Endometrium (tissue), 2 donors: Measurements from ENCODE around the gene LRRC17.

Experiments used
- FAIRE-seq: peaks from 2 replicates; lab custom pipeline; 2012; peaks lifted over from hg19 to GRCh38; lab: Jason Lieb, UNC
- donor health status: control.
- donor health status: control.

LRRC17 gene

DNA sequence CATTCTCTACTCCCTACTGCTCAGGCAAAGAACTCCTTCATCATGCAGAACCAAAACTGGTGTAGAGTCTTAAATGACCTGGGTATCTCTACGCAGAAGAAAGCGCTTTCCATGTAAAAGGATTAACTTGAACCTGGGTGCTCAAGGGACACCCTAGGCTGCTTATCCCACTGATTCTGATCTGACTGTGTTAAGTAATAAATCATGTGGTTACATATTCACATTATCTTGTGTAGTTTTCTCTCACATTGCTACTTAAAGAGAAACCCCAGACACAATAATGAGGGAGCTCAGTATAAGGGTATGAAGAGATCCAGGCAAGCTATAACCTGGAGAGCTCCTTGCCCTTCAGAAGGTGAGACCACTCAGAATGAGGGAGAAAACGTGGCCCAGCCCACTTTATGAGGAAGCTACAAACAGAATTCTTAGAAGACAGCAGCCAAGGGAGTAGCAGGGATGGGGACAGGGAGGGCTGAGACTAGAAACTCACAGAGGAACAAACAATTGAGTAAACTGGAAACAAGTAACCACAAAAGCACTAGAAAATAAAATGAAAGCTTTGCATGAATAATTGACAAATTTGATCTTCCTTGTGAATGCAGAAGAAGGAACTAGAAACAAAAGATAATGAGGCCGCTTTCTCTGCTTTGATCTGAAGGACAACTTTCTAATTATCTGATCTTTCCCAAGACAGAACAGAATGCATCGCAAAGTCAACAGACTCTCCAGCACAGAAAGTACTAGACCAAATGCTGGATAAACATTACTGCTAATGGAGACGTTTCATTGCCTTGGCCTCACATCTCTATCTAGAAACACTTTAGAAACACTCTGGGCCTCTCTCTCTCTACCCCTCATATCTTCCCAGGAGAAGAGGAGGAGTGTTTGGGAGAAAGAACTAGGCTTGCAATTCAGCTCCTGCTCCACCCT, 76.1 kb downstream of the LRRC17 start:
- FAIRE-seq = no peak

DNA sequence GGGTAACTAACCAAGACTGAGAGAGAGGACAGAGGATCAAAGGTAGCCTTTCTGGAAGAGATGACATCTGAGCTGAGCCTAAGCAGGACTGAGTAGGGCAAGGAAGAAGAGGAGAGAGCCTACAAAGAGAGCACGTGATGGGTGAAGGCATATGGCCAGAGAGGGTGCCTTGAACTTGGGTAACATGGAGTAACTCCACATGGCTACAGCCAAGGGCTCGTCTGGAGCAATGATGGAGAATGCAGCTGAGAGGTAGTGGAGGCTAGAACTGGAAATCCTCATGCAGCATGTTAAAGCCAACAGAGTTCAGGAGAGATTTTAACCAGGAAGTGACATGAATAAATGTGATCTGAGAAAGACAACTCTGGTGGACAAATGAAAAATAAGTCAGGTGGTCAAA, 77.8 kb downstream of the LRRC17 start:
- no peak for FAIRE-seq

DNA sequence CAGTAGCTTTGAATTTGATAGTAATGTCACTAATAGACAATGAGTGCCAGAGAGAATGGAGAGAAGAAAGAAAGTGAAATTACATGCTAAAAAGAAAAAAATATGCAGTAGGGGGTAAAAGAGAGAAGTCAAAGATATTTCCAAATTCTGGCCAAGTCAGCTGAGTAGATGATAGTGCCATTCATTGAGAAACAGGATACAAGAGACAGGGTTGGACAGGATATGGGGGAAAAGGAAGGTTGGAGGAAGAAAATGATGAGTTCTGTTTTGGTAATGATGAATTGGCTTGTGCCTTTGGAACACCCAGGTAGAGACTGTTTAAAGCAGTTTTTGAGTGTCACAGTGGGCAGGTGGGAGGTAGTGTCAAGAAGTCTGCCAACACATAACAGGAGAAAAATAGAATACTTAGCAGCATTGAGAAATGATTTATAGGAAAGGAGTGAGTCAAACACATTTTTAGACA, 78.3 kb downstream of the LRRC17 start:
- no peak for FAIRE-seq

DNA sequence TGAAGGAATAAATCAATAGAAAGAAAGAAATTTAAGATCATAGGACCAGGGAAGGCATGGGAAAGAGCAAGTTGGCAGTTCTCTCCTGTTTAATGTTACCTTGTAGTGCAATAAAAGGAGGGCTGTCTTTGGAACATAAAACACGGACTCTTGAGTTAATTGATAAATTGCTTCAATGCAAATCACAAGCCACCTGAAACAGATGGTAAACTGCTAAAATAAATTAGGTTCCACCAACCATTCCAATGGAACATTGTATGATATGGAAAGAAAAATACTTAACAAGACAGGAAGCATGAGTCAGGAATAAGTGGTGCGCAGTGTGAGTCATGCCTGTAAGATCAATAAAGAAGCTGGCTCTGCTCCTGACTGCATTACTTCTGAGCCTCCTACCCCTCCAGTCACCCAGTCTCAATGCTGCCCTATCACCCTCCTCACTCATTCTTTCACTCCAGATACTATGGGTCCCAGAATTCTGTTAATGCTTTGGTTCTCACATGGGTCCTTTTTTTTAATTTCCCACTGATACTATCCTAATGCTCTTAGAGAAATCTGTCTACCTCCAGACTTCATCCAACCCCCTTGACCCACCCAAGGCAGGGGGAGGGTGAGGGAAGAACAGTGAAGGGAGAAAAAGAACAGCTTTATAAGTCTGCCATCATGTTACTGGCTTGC, 78.9 kb downstream of the LRRC17 start:
- FAIRE-seq = no peak

DNA sequence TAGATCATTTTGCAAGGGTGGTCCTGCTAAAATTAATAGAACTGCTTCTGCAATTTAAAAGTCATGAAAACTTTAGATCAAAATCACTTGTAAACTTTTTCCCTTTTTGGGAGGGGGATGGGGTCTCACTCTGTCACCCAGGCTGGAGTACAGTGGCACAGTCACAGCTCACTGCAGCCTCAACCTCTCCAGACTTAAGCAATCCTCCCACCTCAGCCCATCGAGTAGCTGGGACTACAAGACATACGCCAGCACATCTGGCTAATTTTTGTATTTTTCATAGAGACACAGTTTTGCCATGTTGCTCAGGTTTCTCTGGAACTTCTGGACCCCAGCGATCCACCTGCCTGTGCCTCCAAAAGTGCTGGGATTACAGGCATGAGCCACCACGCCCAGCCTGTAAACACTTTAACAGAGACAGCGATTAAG, 79.7 kb downstream of the LRRC17 start:
- FAIRE-seq = no peak

DNA sequence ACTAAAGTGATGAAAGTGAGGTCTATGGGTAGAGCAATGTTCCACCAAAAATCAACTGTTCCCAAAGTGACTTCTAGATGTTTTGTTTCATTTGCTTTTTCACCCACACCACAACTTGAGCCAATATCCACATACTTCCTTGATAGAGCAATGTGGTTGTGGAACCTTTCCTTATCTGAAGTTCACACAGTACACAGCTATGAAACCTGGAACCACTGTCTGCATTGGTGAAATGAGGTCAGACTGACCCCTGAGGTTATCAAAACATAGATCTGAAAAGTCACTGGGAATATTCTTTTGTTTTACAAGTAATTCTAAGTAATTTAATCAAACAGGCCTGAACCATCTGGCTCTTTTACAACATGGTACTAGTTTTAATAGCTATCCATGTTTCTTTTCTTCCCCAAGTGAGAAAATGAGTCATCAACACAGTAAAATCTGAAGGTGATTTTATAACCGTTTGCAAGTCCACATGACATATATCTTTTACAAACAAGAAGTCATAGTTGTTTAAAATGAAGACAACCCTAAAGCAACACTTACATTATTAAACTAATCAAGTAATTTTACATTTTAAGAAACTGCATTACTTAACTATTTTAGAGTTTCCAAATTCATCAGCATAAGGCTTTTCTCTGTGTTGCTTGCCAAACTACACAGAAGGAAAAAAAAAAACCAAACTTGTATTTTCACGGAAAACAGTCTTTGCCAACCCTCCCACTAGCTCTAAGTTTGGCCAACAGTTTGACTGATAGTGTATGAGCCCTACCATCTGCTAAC, 80.3 kb downstream of the LRRC17 start:
- FAIRE-seq = peak; percentile 96

DNA sequence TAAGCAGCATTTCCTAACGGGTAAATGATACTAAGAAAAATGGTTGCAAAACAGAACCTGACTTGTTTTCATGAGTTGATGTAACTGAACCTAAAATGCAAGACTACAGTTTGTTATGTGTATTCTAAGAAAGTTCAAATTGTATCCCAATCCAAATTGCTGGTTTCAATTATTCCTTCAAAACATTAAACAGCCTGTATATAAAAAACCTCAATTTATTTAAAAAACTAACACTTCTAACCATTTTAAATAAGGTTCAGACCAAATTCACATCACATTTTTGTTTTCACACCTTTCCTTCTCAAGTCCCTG, 80.9 kb downstream of the LRRC17 start:
- FAIRE-seq = no peak

DNA sequence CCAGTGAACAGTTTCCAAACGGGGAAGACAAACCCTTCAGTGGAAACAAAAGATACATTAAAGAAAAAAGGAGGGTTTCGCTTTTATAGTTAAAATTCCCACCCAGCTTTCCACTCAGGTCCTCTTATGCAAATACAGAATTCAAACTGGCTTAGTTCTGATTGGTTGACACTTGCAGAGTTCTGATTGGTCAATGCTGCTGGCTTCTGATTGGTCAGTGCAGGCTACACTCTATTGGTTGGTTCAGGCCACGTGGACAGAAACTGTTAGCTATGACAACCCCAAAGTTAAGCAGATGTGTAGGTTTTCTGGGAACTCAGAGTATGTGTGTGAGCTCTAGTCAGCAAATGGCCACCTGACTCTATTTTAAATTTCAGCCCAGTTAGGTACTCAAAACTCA, 81.8 kb downstream of the LRRC17 start:
- FAIRE-seq = no peak
